ENCODE measurements around the gene C1QTNF1. TPM values are rescaled to one million over a fixed set of nuclear protein-coding genes. Genes with fewer than 3 reads are reported as not detected.

Gene C1QTNF1
- total RNA-seq, 1 experiment from 2014 or later: 4.0 TPM

DNA sequence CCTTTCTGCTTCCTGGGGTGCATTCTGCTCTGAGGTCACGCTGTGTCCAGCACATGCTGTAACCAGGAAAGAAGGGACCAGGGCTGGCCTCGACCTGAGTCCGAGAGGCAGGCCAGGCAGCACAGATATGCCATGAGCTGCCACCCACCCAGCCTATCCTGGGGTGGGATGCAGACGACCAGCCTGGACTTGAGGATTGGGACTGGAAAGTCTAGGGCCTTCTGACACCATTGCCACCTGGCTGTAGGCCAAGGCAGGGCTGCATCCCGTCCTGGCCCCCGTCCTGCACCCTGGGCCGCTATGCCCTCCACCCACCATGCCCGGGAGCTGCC, 65.0 kb downstream of the C1QTNF1 start:
- Histone ChIP-seq H3K9me3 (ENCODE audit: control insufficient read depth in 1 of 2, insufficient read depth in 1 of 2, low read depth in 1 of 2, low read length in 2 of 2) (no peaks in the 10 kb centered on the region), H4K20me1 (ENCODE audit: insufficient read depth) (no peaks in the 10 kb centered on the region), H3K36me3 (ENCODE audit: control insufficient read depth in 1 of 2, insufficient read depth in 2 of 2, low read length in 2 of 2) (peaks cover under 1 to 8% of the 10 kb centered on the region in 2 experiments; a peak in 3 of 4 replicates), H3K9ac (ENCODE audit: low read length) (no peak overlapping the region), H3K79me2 (ENCODE audit: insufficient read depth, low read length) (no peaks in the 10 kb centered on the region), H3K4me1 (ENCODE audit: control insufficient read depth in 1 of 2, insufficient read depth in 2 of 2, low read length in 2 of 2) (no peaks in the 10 kb centered on the region), H3K4me2 (ENCODE audit: low read length) (no peak overlapping the region), H3K27ac (ENCODE audit: low read depth, low read length) (no peak overlapping the region), H3K27me3 (ENCODE audit: insufficient read depth, low read length) (no peaks in the 10 kb centered on the region), H3K9me2 (ENCODE audit: insufficient read depth) (no peaks in the 10 kb centered on the region), H3K4me3 (replicated peaks in 1 of 2; ENCODE audit: low read depth in 1 of 2, low read length in 2 of 2) (no peak overlapping the region), H2AFZ (ENCODE audit: low read depth, low read length, poor library complexity, severe bottlenecking) (no peak overlapping the region)
- POLR2A ChIA-PET: no interaction called here
- CTCF ChIA-PET: interaction anchor here (5.4 kb wide), 1 partner anchor 303 kb away, joined by 126 read pairs; no protein-coding TSS in a partner anchor
- DNase-seq (ENCODE audit: low read depth, low spot score) (no peak), ATAC-seq (no peak)
- intact Hi-C loops (cut with micrococcal nuclease): loop anchor here (5.0 kb wide), 1 partner anchor 88 kb away; no protein-coding TSS in a partner anchor
- RAD21 ChIA-PET (ENCODE audit: low non-redundant PET in 1 of 2, low total read pairs in 2 of 2, uncharacterized antibody in 2 of 2, unreplicated experiment in 2 of 2): interaction anchor here in 1 of 2 experiments (2.4 kb wide), 1 partner anchor 303 kb away, joined by 10 read pairs; no protein-coding TSS in a partner anchor
- TF ChIP-seq EGR1 (IDR thresholded peaks at IDR 0.05; ENCODE audit: low read depth) (no peak), SIN3A (IDR thresholded peaks at IDR 0.05; ENCODE audit: low read depth) (no peak), CEBPB (IDR thresholded peaks at IDR 0.05; ENCODE audit: low read depth) (no peak), CBX3 (IDR thresholded peaks at IDR 0.05; ENCODE audit: low read depth) (no peak), YY1 (IDR thresholded peaks at IDR 0.05; ENCODE audit: extremely low read depth, insufficient replicate concordance, low read depth, low read length) (no peak), EZH2phosphoT487 (IDR thresholded peaks at IDR 0.05; ENCODE audit: borderline replicate concordance) (no peak), EZH2 (IDR thresholded peaks at IDR 0.05) (no peak), RAD21 (IDR thresholded peaks at IDR 0.05; ENCODE audit: low read depth) (no peak), POLR2A (IDR thresholded peaks at IDR 0.05; ENCODE audit: borderline replicate concordance, extremely low read depth, insufficient read depth, insufficient read length) (no peak), SP1 (IDR thresholded peaks at IDR 0.05; ENCODE audit: low read depth) (no peak), CTCF (IDR thresholded peaks at IDR 0.05 in 2 of 3, conservative IDR thresholded peaks at IDR 0.05 in 1 of 3; ENCODE audit: borderline replicate concordance in 1 of 3, insufficient read depth in 1 of 3, low read depth in 2 of 3, low read length in 2 of 3) (no peak), FOSL1 (IDR thresholded peaks at IDR 0.05; ENCODE audit: low read depth) (no peak), ELF1 (IDR thresholded peaks at IDR 0.05; ENCODE audit: borderline replicate concordance, low read depth) (no peak), ZNF274 (IDR thresholded peaks at IDR 0.05; ENCODE audit: low read depth, low read length) (no peak), TCF7L2 (IDR thresholded peaks at IDR 0.05; ENCODE audit: borderline replicate concordance, extremely low read depth, insufficient read depth, insufficient read length) (no peak), SRF (IDR thresholded peaks at IDR 0.05; ENCODE audit: low read depth) (no peak)
- TF ChIP-seq, protein P1, sequence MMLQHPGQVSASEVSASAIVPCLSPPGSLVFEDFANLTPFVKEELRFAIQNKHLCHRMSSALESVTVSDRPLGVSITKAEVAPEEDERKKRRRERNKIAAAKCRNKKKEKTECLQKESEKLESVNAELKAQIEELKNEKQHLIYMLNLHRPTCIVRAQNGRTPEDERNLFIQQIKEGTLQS (IDR thresholded peaks at IDR 0.05): no peak
- TF ChIP-seq, protein P2, sequence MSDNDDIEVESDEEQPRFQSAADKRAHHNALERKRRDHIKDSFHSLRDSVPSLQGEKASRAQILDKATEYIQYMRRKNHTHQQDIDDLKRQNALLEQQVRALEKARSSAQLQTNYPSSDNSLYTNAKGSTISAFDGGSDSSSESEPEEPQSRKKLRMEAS (IDR thresholded peaks at IDR 0.05): no peak
- TF ChIP-seq, protein P3, sequence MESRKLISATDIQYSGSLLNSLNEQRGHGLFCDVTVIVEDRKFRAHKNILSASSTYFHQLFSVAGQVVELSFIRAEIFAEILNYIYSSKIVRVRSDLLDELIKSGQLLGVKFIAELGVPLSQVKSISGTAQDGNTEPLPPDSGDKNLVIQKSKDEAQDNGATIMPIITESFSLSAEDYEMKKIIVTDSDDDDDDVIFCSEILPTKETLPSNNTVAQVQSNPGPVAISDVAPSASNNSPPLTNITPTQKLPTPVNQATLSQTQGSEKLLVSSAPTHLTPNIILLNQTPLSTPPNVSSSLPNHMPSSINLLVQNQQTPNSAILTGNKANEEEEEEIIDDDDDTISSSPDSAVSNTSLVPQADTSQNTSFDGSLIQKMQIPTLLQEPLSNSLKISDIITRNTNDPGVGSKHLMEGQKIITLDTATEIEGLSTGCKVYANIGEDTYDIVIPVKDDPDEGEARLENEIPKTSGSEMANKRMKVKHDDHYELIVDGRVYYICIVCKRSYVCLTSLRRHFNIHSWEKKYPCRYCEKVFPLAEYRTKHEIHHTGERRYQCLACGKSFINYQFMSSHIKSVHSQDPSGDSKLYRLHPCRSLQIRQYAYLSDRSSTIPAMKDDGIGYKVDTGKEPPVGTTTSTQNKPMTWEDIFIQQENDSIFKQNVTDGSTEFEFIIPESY (IDR thresholded peaks at IDR 0.05; ENCODE audit: extremely low read depth, insufficient replicate concordance, low read length): no peak
- TF ChIP-seq, protein P4, sequence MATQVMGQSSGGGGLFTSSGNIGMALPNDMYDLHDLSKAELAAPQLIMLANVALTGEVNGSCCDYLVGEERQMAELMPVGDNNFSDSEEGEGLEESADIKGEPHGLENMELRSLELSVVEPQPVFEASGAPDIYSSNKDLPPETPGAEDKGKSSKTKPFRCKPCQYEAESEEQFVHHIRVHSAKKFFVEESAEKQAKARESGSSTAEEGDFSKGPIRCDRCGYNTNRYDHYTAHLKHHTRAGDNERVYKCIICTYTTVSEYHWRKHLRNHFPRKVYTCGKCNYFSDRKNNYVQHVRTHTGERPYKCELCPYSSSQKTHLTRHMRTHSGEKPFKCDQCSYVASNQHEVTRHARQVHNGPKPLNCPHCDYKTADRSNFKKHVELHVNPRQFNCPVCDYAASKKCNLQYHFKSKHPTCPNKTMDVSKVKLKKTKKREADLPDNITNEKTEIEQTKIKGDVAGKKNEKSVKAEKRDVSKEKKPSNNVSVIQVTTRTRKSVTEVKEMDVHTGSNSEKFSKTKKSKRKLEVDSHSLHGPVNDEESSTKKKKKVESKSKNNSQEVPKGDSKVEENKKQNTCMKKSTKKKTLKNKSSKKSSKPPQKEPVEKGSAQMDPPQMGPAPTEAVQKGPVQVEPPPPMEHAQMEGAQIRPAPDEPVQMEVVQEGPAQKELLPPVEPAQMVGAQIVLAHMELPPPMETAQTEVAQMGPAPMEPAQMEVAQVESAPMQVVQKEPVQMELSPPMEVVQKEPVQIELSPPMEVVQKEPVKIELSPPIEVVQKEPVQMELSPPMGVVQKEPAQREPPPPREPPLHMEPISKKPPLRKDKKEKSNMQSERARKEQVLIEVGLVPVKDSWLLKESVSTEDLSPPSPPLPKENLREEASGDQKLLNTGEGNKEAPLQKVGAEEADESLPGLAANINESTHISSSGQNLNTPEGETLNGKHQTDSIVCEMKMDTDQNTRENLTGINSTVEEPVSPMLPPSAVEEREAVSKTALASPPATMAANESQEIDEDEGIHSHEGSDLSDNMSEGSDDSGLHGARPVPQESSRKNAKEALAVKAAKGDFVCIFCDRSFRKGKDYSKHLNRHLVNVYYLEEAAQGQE (IDR thresholded peaks at IDR 0.05; ENCODE audit: low read depth): no peak
- no TSS peak for BruUV-seq (replicated peaks)

Measured in HCT116 (cell line).